ENCODE measurements around the gene EPB41L5. TPM values are rescaled to one million over a fixed set of nuclear protein-coding genes. Genes with fewer than 3 reads are reported as not detected.

The EPB41L5 gene
- total RNA-seq, 1 donor from 2014 or later: 93.7 TPM

- Histone ChIP-seq H3K36me3 (no peaks in the 10 kb centered on the region), H3K27me3 (ENCODE audit: low read depth) (no peaks in the 10 kb centered on the region), H3K9me3 (no peaks in the 10 kb centered on the region), H3K4me3 (no peak overlapping the region), H3K4me1 (no peaks in the 10 kb centered on the region), H3K27ac (no peak overlapping the region)
- peak in 1 of 2 donors; percentile 41 for ATAC-seq
- no peak for TF ChIP-seq CTCF (IDR thresholded peaks at IDR 0.05)
- intact Hi-C loops (cut with DNase I): no loop called here
- no peak for DNase-seq
Measured at GRCh38 chr2:120052597-120052996, 39.7 kb downstream of the EPB41L5 start.

GRCh38 chr2:120053891-120054290 lies 41.0 kb downstream of the EPB41L5 start:
- ATAC-seq (no peak), DNase-seq (no peak)
- Histone ChIP-seq H3K27ac (no peak overlapping the region), H3K4me1 (no peaks in the 10 kb centered on the region), H3K36me3 (no peaks in the 10 kb centered on the region), H3K27me3 (ENCODE audit: low read depth) (no peaks in the 10 kb centered on the region), H3K9me3 (no peaks in the 10 kb centered on the region), H3K4me3 (no peak overlapping the region)
- TF ChIP-seq CTCF (IDR thresholded peaks at IDR 0.05): no peak
- intact Hi-C loops (cut with DNase I): no loop called here

GRCh38 chr2:120059483-120059882 lies 46.6 kb downstream of the EPB41L5 start:
- intact Hi-C loops (cut with DNase I): no loop called here
- Histone ChIP-seq H3K4me3 (no peak overlapping the region), H3K9me3 (no peaks in the 10 kb centered on the region), H3K4me1 (no peaks in the 10 kb centered on the region), H3K27me3 (ENCODE audit: low read depth) (no peaks in the 10 kb centered on the region), H3K36me3 (no peaks in the 10 kb centered on the region), H3K27ac (no peak overlapping the region)
- no peak for DNase-seq
- TF ChIP-seq CTCF (IDR thresholded peaks at IDR 0.05): no peak
- ATAC-seq: no peak

- Histone ChIP-seq H3K36me3 (no peaks in the 10 kb centered on the region), H3K27me3 (ENCODE audit: low read depth) (no peaks in the 10 kb centered on the region), H3K9me3 (no peaks in the 10 kb centered on the region), H3K4me1 (peaks cover 6% of the 10 kb centered on the region), H3K4me3 (no peak overlapping the region), H3K27ac (no peak overlapping the region)
- no peak for ATAC-seq
- DNase-seq: no peak
- TF ChIP-seq CTCF (IDR thresholded peaks at IDR 0.05): no peak
- intact Hi-C loops (cut with DNase I): no loop called here
Measured at GRCh38 chr2:120060088-120060623, 47.3 kb downstream of the EPB41L5 start.

- ATAC-seq: no peak
- no peak overlapping the region for H3K27ac ChIP-seq
- intact Hi-C loops (cut with DNase I): no loop called here
- TF ChIP-seq CTCF (IDR thresholded peaks at IDR 0.05): no peak
- H3K36me3 ChIP-seq: no peaks in the 10 kb centered on the region
- H3K4me1 ChIP-seq: peaks cover 15% of the 10 kb centered on the region
- H3K4me3 ChIP-seq: no peak overlapping the region
- no peaks in the 10 kb centered on the region for H3K9me3 ChIP-seq
- no peaks in the 10 kb centered on the region for H3K27me3 ChIP-seq (ENCODE audit: low read depth)
- no peak for DNase-seq
Measured at GRCh38 chr2:120064664-120065063, 51.8 kb downstream of the EPB41L5 start.

All from lower lobe of right lung (tissue), 2 donors.